Endothelial cell of umbilical vein (primary cell): ENCODE results near the gene HSPG2.

Source experiments
- EZH2 ChIP-seq: IDR thresholded peaks from 2 replicates; pipeline ENCODE4 v1.6.1; 2012; ENCODE audit warnings: borderline replicate concordance, low read depth, mild to moderate bottlenecking, moderate library complexity, low read length, inconsistent platforms; ENCODE audit not compliant: severe bottlenecking
- FOS ChIP-seq: IDR thresholded peaks from 2 replicates; pipeline ENCODE4 v1.6.1; 2011; ENCODE audit warnings: mild to moderate bottlenecking, low read length, moderate library complexity, borderline replicate concordance; ENCODE audit not compliant: insufficient read depth
- POLR2AphosphoS5 ChIP-seq: IDR thresholded peaks from 2 replicates; pipeline ENCODE4 v1.6.1; 2012; ENCODE audit warnings: low read depth, mild to moderate bottlenecking, control low read depth, low read length, moderate library complexity; ENCODE audit not compliant: insufficient read depth
- TF ChIP-seq, protein P1 (sequence below), 2 donors: IDR thresholded peaks; 1 replicate in 1 of 2; 2 replicates in 1 of 2; pipeline ENCODE4 v1.5.1; 2011; ENCODE audit warnings: low read length in 2 of 2, mild to moderate bottlenecking in 2 of 2, moderate library complexity in 2 of 2, control low read depth in 1 of 2, inconsistent platforms in 1 of 2, low read depth in 1 of 2; ENCODE audit not compliant: insufficient read depth in 1 of 2; ENCODE audit errors: extremely low read depth in 1 of 2
- TF ChIP-seq, protein P2 (sequence below): IDR thresholded peaks from 2 replicates; pipeline ENCODE4 v1.6.1; 2011; ENCODE audit not compliant: insufficient read depth, insufficient read length

DNA sequence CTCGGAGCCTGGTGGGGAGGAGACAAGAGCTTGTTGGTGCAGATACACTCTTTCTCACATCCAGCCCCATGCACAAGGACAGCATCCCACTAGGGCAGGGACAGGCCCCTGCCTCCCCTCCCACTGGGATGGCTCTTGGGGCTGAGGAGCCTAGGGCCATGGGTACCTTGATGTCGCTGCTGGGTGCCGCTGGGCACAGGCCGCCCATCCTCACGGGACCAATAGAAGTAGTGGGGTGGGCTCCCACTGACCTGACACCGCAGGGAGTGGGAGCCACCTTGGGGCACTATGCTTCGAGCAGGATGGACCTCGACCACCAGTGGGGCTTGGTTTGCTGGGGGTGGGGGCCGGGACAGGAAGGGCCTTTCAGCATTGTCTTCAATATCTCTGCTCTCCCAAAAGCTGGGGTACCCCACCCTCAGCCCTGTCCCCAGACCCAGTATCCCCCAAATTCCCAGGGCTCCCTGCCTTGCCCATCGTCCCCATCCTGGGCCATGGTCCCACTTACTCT, 77.4 kb downstream of the HSPG2 start:
- TF ChIP-seq, protein P1, sequence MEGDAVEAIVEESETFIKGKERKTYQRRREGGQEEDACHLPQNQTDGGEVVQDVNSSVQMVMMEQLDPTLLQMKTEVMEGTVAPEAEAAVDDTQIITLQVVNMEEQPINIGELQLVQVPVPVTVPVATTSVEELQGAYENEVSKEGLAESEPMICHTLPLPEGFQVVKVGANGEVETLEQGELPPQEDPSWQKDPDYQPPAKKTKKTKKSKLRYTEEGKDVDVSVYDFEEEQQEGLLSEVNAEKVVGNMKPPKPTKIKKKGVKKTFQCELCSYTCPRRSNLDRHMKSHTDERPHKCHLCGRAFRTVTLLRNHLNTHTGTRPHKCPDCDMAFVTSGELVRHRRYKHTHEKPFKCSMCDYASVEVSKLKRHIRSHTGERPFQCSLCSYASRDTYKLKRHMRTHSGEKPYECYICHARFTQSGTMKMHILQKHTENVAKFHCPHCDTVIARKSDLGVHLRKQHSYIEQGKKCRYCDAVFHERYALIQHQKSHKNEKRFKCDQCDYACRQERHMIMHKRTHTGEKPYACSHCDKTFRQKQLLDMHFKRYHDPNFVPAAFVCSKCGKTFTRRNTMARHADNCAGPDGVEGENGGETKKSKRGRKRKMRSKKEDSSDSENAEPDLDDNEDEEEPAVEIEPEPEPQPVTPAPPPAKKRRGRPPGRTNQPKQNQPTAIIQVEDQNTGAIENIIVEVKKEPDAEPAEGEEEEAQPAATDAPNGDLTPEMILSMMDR (IDR thresholded peaks at IDR 0.05; ENCODE audit: extremely low read depth in 1 of 2, insufficient read depth in 1 of 2, low read depth in 1 of 2, low read length in 2 of 2) = no peak
- TF ChIP-seq EZH2 (no peak), FOS (no peak), POLR2AphosphoS5 (no peak)
- TF ChIP-seq, protein P2, sequence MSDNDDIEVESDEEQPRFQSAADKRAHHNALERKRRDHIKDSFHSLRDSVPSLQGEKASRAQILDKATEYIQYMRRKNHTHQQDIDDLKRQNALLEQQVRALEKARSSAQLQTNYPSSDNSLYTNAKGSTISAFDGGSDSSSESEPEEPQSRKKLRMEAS = no peak
